Esophagus squamous epithelium (tissue), 4 donors: ENCODE results near the gene CHRNB1.

ENCODE experiments used
- CTCF ChIP-seq, 6 experiments: fragments of 450-650 bp in 4 of 6; fragments of 200-600 bp in 2 of 6; sonication (generic) in 2 of 6; IDR thresholded peaks; one replicate each; pipeline ENCODE4 v1.5.1; 2016 to 2019; ENCODE audit warnings: antibody characterized with exemption in 6 of 6, mild to moderate bottlenecking in 4 of 6, moderate library complexity in 4 of 6
- POLR2A ChIP-seq, 4 donors: fragments of 450-650 bp; IDR thresholded peaks; one replicate each; pipeline ENCODE4 v1.6.1; 2017; ENCODE audit warnings: antibody characterized with exemption in 4 of 4, mild to moderate bottlenecking in 4 of 4, moderate library complexity in 3 of 4

DNA sequence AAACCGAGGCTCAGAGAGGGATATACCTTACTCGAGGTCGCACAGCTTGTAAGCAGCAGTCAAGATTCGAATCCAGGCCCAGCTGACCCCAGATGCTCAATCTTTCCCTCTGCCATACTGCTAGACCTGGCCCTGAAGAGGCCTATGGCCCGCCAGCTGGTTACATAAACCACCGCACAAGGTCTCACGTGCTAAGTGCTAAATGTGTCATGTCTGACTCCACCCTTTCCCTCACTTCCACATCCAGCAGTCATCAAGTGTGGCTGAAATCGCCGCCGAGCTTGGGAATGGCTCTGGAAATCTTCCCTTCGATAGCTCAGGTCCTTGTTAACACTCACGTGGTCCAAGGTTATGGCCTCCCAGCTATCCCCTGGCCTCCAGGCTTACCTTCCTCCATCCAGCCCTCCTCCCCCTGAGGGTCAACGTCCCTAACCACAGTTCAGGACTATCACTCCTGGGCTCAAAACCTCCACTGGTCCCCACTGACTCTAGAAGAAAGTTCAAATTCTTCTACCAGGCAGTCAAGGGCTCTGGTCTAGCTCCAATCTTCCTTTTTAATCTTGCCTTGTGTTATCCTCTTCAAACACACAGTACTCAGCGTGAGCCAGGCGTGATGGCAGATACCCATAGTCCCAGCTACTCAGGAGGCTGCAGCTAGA lies 31.0 kb downstream of the CHRNB1 start:
- TF ChIP-seq CTCF (IDR thresholded peaks at IDR 0.05), result no peak
- TF ChIP-seq POLR2A (IDR thresholded peaks at IDR 0.05), result no peak
